Dedifferentiated amniotic fluid mesenchymal stem cell (primary cell): ENCODE measurements around the gene S100A10.

Source experiments
- DNase-seq: peaks from one replicate; pipeline ENCODE4 v3.0.0-alpha.2; 2016; ENCODE audit errors: extremely low spot score

S100A10 gene

GRCh38 chr1:151935894-151936602 is 57.6 kb downstream of the S100A10 start:
- no peak for DNase-seq

DNA sequence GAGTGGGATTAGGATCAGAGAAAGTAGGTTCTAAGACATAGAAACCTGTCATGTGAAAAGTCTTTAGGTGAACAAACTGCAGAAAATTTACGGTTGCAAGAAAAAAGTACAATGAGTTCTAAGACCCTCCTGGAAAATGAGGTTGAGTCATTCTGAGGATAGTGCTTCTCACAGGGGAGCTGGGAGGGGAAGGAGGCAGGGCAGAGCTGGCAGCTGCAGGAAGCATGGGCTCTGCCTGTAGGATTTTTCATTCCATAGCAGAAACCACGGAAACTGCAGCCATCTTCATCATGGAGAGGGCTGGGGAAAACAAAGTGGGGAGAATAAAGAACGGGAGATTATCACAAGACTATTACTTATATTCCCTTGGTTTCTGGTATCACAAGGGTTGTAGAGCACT is 58.5 kb downstream of the S100A10 start:
- no peak for DNase-seq

- peak; percentile 67 for DNase-seq
Observed at GRCh38 chr1:151934048-151934493, 59.6 kb downstream of the S100A10 start.
